GM21723 (cell line): Measurements from ENCODE around the gene DMRT3.
A peak's percentile ranks its signal among the peaks of the same experiment; 100 is the strongest.

Experiments used
- ATAC-seq: cut with Tn5 transposase; IDR thresholded peaks from one replicate; pipeline ENCODE4 v1.9.1; 2021; ENCODE audit warnings: mild to moderate bottlenecking, moderate library complexity; ENCODE audit not compliant: unreplicated experiment

Gene DMRT3

DNA sequence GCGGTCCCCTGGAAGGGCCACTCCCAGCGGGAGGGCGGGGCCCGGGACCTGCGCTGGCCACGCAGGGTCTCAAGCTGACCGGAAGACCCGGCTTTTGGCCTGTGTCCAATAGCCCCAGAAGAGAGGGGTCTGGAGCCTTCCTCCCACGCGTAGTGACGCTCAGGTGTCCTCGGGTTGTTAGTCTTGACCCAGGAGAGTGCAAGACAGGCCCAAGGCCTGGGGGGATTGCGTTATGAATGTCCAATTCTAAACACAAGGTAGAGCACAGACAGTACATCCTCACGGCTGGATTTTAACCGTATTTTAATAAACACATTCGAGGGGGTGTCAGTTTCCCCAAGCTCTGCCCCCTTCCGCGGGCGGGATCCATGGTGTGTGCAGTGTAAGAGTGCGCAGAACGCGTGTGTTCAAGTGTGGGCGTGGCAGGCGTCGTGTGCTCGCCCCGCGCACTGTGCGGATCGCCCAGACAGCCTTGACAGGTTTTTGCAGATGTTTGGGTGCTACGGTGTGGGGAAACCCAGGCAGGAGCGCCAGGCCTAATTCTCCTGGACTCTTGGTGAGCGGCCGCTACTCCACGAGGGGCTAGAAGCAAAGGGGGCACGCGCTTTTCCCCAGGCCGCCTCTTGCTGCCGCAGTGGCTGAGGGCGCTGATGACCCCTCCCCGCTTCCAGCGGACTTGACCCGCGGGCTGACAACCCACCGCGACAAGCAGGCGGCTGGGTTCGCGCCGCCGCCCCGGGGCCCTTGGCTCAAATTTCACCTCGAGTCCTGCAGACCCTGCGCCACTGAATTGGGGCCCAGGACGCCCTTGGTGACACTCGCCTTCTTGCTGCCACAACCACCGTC is 6.1 kb upstream of the DMRT3 start:
- ATAC-seq: no peak

- ATAC-seq: no peak
Measured at GRCh38 chr9:971901-972500, 4.5 kb upstream of the DMRT3 start.

GRCh38 chr9:972501-973294 is 3.8 kb upstream of the DMRT3 start:
- ATAC-seq: no peak

DNA sequence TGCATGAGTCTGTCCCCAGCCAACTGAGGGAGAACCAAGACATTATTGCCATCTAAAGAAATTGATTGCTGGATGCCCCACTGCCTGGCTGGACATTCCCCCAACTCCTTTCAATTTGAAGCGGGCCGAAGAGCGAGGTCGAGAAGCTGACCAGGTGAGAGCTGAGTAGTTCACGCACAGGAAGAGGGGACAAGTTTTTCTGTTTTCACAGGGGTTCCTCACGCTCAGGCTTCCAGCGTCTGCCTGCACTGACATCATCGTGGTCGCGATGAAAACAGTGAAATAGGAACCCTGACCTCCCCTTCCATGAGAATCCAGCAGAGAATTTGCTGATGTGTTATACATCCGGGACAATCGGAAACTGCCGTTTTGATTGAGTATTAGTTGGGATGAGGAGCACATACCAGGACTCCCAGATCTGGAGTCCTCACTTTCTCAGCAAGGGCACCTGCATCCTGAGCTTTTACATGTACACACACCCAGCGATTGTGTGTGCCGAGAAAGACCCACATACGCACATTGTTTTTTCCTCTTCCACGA is 3.1 kb upstream of the DMRT3 start:
- no peak for ATAC-seq

- ATAC-seq: no peak
Measured at GRCh38 chr9:974031-974995, 2.1 kb upstream of the DMRT3 start.

DNA sequence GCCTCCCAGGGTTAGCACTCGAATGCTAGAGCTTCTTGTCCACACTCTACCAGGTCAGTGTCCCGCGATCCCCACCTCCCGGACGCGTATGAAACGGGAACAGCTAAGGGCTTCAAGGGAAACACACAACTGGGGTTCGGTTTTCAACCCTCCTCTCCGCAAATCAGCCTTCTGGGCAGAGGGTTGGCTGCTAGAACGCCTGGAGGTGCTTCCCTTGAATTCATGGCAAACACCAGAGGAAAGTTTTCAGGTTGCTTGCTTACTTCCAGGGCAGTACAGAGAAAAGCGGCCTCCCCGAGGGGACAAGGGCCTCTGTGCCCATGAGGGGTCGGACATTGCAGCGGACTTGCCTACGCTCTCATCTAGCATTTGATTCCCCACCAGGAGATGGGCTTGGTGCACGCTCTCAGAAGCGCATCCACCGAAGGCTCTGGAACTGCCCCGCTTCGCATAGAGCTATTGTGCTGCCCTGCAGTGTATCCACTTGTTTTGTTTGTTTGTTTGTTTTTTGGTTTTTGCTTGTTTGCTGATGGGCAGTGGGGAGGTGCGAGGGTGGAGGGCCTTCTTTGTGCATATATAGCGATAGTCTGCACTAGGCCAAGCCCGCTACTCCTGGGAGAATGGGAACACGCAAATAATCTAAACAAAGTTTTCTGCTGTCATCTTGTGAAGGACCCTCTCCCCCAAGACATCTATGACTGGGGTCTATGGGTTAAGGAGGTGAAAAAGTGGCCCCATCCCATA is 1.3 kb upstream of the DMRT3 start:
- no peak for ATAC-seq

- no peak for ATAC-seq
Measured at GRCh38 chr9:975740-976257, 656 bp upstream of the DMRT3 start.

- ATAC-seq: no peak
Measured at GRCh38 chr9:976943-977837, 735 bp downstream of the DMRT3 start.

DNA sequence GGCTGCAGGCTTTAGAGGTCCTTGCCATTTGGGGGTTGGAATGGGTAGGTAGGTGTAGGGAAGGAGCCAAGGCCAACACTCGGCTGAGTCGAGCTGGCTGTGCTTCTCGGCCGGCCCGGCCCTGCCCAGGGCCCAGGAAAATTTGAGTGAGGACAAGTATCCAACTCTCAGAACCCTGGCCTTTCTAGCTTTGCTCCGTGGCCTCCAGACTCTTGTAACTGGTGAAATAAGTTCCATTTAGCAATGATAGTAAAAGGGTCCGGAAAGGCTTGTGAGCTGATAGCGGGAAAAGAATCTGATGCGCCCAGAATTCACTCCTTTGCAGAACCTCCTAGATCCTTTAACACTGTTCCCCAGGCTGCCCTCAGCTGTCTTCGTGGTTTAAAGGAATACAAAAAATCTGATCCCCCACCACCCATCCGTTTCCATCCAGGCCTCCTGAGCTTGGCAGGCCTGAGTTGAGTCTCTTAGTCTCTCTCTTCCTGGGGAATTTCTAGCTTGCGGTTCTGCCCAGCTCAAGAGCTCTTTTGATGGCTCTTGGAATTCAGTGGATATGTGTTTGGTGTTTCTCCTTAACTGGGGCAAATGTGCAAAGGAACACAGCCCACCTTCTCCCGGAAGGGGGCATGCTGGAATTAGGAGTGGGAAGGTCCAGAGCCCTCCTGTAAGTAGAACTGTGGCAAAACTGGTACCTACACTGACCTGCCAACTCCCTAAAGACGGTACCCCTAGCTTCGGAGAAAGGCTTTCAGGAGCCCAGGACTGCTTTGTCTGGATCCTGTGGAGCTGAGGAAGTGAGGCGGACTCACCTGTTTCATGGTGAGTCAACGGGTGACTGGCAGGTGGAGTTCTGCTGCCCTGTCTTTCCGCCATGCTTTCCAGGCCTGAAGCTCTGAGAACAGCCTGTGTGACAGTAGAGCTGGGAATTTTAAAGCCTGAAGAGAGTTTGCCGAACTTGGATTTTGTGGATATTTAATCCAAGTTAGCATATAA is 1.7 kb downstream of the DMRT3 start:
- ATAC-seq: no peak

DNA sequence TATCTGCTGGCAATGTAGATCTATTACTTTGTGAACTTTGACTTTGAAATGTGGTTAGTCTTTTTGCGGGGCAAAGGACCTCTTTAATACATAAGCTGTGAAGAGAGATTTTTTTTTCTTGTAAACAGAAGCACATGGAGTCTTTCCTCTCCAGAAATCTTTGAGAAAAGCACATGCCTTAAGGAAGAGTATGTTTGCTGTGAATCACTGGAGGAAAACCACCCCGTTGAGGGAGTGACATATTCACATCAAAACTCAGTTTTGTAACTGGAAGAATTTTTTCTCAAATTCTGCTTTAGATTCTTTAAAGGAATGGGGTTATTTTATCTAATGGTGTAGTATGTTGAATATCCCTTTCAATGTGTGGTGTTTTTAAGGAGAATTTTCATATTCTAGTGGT is 3.5 kb downstream of the DMRT3 start:
- ATAC-seq: no peak

GRCh38 chr9:980640-981039 is 4.2 kb downstream of the DMRT3 start:
- no peak for ATAC-seq

DNA sequence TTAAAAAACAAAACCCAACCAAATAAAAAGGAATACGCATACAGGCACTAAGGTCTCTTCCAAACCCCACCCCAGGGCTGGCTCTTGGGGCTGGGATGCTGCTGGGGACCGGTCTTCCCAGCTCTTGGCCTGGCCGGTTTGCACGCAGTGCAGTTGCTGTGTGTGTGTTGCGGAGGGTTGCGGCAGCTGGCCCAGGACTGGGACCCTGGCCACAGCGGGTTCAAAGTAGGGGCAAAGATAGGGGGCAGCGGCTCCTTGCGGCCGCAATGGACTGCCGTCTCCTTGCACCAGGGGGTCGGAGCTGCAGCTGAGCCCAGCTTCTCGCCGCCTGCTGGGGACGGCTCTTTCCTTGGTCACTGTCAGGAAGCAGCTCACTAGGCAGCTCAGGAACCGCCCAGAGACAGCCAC is 5.0 kb downstream of the DMRT3 start:
- ATAC-seq: no peak

- no peak for ATAC-seq
Measured at GRCh38 chr9:982394-983230, 6.2 kb downstream of the DMRT3 start.

DNA sequence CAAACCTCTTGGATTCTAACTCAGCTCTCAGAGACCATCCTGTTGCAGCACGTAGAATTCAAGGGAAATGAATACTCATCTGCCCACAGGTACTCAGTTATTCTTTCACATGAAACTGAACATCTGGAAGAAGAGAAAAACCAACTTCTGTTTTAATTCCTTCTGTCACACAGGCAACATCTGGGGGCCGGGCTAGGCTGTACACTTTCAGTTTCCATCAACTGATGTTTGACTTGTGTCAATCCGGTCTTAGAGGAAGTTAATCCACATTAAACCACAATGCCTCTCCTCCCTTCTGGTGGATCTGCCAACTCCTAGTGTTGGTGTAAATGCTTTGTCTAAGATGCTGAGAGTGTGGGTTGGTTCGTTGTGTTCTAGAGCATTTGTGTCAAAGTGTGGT is 17.6 kb downstream of the DMRT3 start:
- ATAC-seq: peak; percentile 67

- ATAC-seq: no peak
Measured at GRCh38 chr9:995192-995591, 18.7 kb downstream of the DMRT3 start.

- ATAC-seq: no peak
Measured at GRCh38 chr9:995781-996180, 19.3 kb downstream of the DMRT3 start.
